ENCODE results near the gene RBBP7. TPM values are rescaled to one million over a fixed set of nuclear protein-coding genes. Genes with fewer than 3 reads are reported as not detected.

The RBBP7 gene
- total and polyA plus RNA-seq, 2 donors from 2014 or later = 95.2 to 112 TPM

DNA sequence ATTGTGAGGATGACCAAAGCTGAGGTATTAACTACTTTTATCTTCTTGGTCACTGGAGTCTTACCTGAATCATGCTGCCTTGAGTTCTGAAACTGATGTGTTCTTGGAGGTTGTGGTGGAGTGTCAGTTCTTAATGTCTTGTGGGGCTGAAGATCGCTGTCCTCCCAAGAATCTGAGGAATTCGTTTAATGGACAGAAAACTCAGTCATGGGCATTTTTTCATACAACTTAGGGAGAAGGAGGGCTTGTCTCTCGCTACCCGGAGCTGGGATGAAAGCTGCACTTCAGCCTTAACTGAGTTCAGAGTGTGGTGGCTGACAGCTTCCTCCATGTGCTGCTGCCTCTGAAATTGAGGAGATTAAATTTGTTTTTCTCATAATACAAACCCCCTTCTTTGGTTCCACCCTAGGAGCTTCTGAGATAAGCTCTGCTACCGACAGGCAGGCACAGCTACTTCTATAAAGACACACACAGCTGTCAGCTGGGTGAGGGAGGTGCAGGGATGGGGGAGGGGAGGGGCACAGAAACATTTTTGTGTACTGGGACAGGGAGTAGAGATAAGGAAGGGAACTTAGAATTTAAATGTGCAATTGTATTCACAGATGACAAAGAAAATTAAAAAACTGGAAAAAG is 30.8 kb downstream of the RBBP7 start:
- H3K9me3 ChIP-seq (ENCODE audit: control insufficient read depth in 2 of 3, insufficient read depth in 1 of 3, low read length in 3 of 3) = no peaks in the 10 kb centered on the region
- H3K27ac ChIP-seq (ENCODE audit: low read depth in 2 of 2, low read length in 2 of 2) = no peak overlapping the region
- no peak overlapping the region for H3K9ac ChIP-seq (ENCODE audit: low read length in 3 of 3)
- H3K27me3 ChIP-seq (ENCODE audit: control insufficient read depth, insufficient read depth, low read length) = peaks cover 8% of the 10 kb centered on the region
- TF ChIP-seq CTCF (IDR thresholded peaks at IDR 0.05; ENCODE audit: borderline replicate concordance, extremely low read depth, insufficient read depth) = no peak
- no peak overlapping the region for H3K4me3 ChIP-seq (ENCODE audit: low read length in 3 of 3)
- peak in 1 of 5 donors; percentile 6 for DNase-seq
- intact Hi-C loops (cut with DNase I) = no loop called here
- FAIRE-seq = no peak
- peaks cover 0 to 4% (median 0%) of the 10 kb centered on the region in 3 donors for H3K36me3 ChIP-seq (ENCODE audit: control insufficient read depth in 2 of 3, insufficient read depth in 3 of 3, low read length in 3 of 3)
- peaks cover 0 to 3% (median 0%) of the 10 kb centered on the region in 3 donors for H3K4me1 ChIP-seq (ENCODE audit: control insufficient read depth in 2 of 3, insufficient read depth in 2 of 3, low read depth in 1 of 3, low read length in 3 of 3)

- intact Hi-C loops (cut with DNase I) = no loop called here
- DNase-seq = peak in 1 of 5 donors; percentile 6
- peaks cover 0 to 3% (median 0%) of the 10 kb centered on the region in 3 donors for H3K4me1 ChIP-seq (ENCODE audit: control insufficient read depth in 2 of 3, insufficient read depth in 2 of 3, low read depth in 1 of 3, low read length in 3 of 3)
- TF ChIP-seq CTCF (IDR thresholded peaks at IDR 0.05; ENCODE audit: borderline replicate concordance, extremely low read depth, insufficient read depth) = no peak
- H3K9me3 ChIP-seq (ENCODE audit: control insufficient read depth in 2 of 3, insufficient read depth in 1 of 3, low read length in 3 of 3) = no peaks in the 10 kb centered on the region
- H3K9ac ChIP-seq (ENCODE audit: low read length in 3 of 3) = no peak overlapping the region
- H3K27me3 ChIP-seq (ENCODE audit: control insufficient read depth, insufficient read depth, low read length) = peaks cover 8% of the 10 kb centered on the region
- no peak overlapping the region for H3K4me3 ChIP-seq (ENCODE audit: low read length in 3 of 3)
- H3K36me3 ChIP-seq (ENCODE audit: control insufficient read depth in 2 of 3, insufficient read depth in 3 of 3, low read length in 3 of 3) = peaks cover 0 to 4% (median under 1%) of the 10 kb centered on the region in 3 donors
- H3K27ac ChIP-seq (ENCODE audit: low read depth in 2 of 2, low read length in 2 of 2) = no peak overlapping the region
- no peak for FAIRE-seq
Observed at GRCh38 chrX:16838202-16839066, 31.7 kb downstream of the RBBP7 start.

- H3K27me3 ChIP-seq (ENCODE audit: control insufficient read depth, insufficient read depth, low read length) = peaks cover 20% of the 10 kb centered on the region
- intact Hi-C loops (cut with DNase I) = no loop called here
- FAIRE-seq = no peak
- H3K4me1 ChIP-seq (ENCODE audit: control insufficient read depth in 2 of 3, insufficient read depth in 2 of 3, low read depth in 1 of 3, low read length in 3 of 3) = no peaks in the 10 kb centered on the region
- H3K9me3 ChIP-seq (ENCODE audit: control insufficient read depth in 2 of 3, insufficient read depth in 1 of 3, low read length in 3 of 3) = no peaks in the 10 kb centered on the region
- H3K36me3 ChIP-seq (ENCODE audit: control insufficient read depth in 2 of 3, insufficient read depth in 3 of 3, low read length in 3 of 3) = peaks cover 0 to 5% (median 2%) of the 10 kb centered on the region in 3 donors
- no peak overlapping the region for H3K27ac ChIP-seq (ENCODE audit: low read depth in 2 of 2, low read length in 2 of 2)
- peak in 3 of 5 donors; percentile 18 to 39 (median 21) for DNase-seq
- no peak overlapping the region for H3K4me3 ChIP-seq (ENCODE audit: low read length in 3 of 3)
- H3K9ac ChIP-seq (ENCODE audit: low read length in 3 of 3) = no peak overlapping the region
- TF ChIP-seq CTCF (IDR thresholded peaks at IDR 0.05; ENCODE audit: borderline replicate concordance, extremely low read depth, insufficient read depth) = peak; percentile 22
Observed at GRCh38 chrX:16836371-16836770, 33.8 kb downstream of the RBBP7 start.

Measured in kidney (tissue), 14 donors.